Measurements from ENCODE around the gene EARS2. TPM values are rescaled to one million over a fixed set of nuclear protein-coding genes. Genes with fewer than 3 reads are reported as not detected.

Gene EARS2
- total RNA-seq (2022; extraction: Qiagen RNA extraction; ENCODE audit: low read depth), result 28.7 to 33.8 TPM (median 32.8 TPM) in 5 replicates

DNA sequence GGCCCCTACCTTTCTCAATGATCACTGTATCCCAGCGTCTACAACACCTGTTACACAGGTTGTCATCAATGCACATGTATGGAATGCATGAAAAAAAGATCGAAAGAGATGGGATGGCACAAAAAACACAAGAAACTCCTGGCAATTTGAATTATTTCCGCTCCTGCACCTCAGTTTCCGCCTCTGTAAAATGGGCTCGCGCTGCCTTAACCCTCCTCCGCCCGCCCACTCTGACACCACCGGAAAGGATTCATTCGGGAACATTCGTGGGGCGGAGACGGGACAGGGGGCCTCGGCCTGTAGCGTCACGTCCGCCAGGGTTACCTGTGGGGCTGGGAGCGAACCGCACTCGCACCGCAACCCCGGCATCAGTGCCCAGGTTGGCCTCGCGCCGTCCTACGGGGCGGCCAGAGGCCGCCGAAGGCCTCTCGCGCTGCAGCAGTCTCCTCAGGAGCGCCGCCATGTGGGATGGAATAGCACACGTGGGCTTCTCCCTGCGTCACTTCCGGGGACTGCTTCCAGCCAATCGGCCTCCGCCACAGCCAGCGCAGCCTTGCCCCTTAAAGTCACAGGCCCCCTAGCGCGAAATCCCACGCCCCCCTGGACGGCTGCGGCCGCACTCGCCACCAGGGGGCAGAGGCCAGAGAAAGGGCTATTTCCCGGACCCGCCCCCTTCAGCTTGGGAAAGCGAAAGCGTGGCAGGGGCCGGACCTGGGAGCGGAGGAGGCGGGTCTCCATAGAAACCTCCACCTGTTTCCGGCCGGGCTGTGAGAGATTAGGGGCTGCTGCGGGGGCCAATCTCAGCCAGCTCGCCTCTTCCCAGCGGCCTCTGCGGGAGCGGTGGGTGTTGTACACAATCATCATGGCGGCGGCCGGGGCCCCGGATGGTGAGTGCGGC lies at the start of gene EARS2, which contains the start of gene UBFD1:
EARS2 (minus strand) TSS at position 470 of the 898 bp plus-strand sequence; CDS start at position 463, 7 bp downstream.
UBFD1 (plus strand) TSS at position 847 of the 898 bp plus-strand sequence; CDS start at position 863, 16 bp downstream.

GRCh38 chr16:23595951-23596720 lies 39.0 kb upstream of the EARS2 start, which contains the start of gene NDUFAB1:
Gene NDUFAB1, minus strand, starts transcription at chr16:23596316. Its CDS starts 26 bp downstream, at chr16:23596290.

DNA sequence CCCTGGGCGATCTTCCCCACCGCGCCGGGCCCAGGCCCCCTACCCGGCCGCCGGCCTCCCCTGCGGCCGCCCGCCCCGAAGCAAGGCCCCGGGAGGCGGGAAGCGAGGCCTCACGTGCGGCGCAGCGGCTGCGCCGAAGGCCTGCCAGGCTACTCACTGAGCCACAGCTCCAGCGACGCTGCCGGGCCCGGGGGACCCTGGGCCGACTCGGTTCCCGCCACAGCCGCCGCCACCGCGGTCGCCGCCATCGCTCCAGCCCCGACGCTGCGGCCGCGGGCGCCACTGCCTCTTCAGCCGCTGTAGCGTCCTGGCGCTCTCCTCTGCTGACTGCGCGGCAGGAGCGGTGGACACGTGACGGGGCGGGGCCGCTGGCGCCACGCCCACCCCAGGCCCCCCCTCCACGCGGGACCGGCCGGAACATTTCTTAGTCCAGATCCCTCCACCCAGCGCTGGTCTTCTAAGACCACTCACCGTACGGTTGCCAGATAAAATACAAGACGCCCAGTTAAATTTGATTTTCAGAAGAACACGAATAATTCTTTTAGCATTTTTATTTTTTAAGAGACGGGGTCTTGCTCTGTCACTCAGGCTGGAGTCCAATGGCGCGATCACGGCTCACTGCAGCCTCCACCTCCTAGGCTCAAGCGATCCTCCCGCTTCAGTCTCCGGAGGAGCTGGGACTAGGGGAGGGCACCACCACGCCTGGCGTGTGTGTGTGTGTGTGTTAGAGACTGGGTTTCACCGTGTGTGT lies 46.8 kb downstream of the EARS2 start, which contains the start of gene GGA2:
GGA2 (minus strand) TSS at position 331 of the 751 bp plus-strand sequence; CDS start at position 248, 83 bp downstream.

Other genes with a start within 250 kb of the EARS2 start
- gene COG7, start 104.2 kb downstream of the EARS2 start, total RNA-seq (2022; extraction: Qiagen RNA extraction; ENCODE audit: low read depth), result 14.6 to 18.4 TPM (median 16.8 TPM) in 5 replicates
- 28.1 to 38.1 TPM (median 29.6 TPM) in 5 replicates for gene GGA2, start 46.9 kb downstream of the EARS2 start, total RNA-seq (2022; extraction: Qiagen RNA extraction; ENCODE audit: low read depth)
- gene UBFD1, start 377 bp upstream of the EARS2 start, total RNA-seq (2022; extraction: Qiagen RNA extraction; ENCODE audit: low read depth), result 43.6 to 63.2 TPM (median 55.5 TPM) in 5 replicates
- gene NDUFAB1, start 39.0 kb upstream of the EARS2 start, total RNA-seq (2022; extraction: Qiagen RNA extraction; ENCODE audit: low read depth), result 164 to 201 TPM (median 184 TPM) in 5 replicates
- 11.0 to 12.6 TPM (median 11.6 TPM) in 5 replicates for gene PALB2, start 84.0 kb upstream of the EARS2 start, total RNA-seq (2022; extraction: Qiagen RNA extraction; ENCODE audit: low read depth)
- gene DCTN5, start 84.1 kb upstream of the EARS2 start, total RNA-seq (2022; extraction: Qiagen RNA extraction; ENCODE audit: low read depth), result 70.3 to 75.5 TPM (median 73.9 TPM) in 5 replicates
- 148 to 177 TPM (median 166 TPM) in 5 replicates for gene PLK1, start 121.5 kb upstream of the EARS2 start, total RNA-seq (2022; extraction: Qiagen RNA extraction; ENCODE audit: low read depth)
- gene ERN2, start 155.9 kb upstream of the EARS2 start, total RNA-seq (2022; extraction: Qiagen RNA extraction; ENCODE audit: low read depth), result 0.03 TPM in 1 of 5 replicates, not detected in the others
- 0.03 TPM in 1 of 5 replicates, not detected in the others for gene CHP2, start 197.7 kb upstream of the EARS2 start, total RNA-seq (2022; extraction: Qiagen RNA extraction; ENCODE audit: low read depth)

Measured in A549 treated with CpdA at 1 μM for 4 hours (cell line).